ENCODE results near the gene TCP11L2.

Gene TCP11L2

GRCh38 chr12:106348411-106348810 lies 45.9 kb downstream of the TCP11L2 start:
- DNase-seq (ENCODE audit: low read depth in 1 of 2, low spot score in 1 of 2), result no peak
- no peak overlapping the region for H3K4me3 ChIP-seq (replicated peaks; ENCODE audit: insufficient read depth, low read length)
- no peak overlapping the region for H3K27ac ChIP-seq (replicated peaks)
- peaks cover 9% of the 10 kb centered on the region for H3K27me3 ChIP-seq (ENCODE audit: insufficient read depth, poor library complexity, severe bottlenecking)
- TF ChIP-seq SPI1 (IDR thresholded peaks at IDR 0.05; ENCODE audit: borderline replicate concordance, low read depth) (no peak), GABPA (IDR thresholded peaks at IDR 0.05; ENCODE audit: low read depth) (no peak), REST (IDR thresholded peaks at IDR 0.05; ENCODE audit: insufficient replicate concordance, low read depth) (no peak), CTCF (IDR thresholded peaks at IDR 0.05; ENCODE audit: insufficient read depth, low read length) (no peak), POLR2AphosphoS5 (IDR thresholded peaks at IDR 0.05; ENCODE audit: low read depth) (no peak)

GRCh38 chr12:106353175-106353574 lies 50.6 kb downstream of the TCP11L2 start:
- no peak for TF ChIP-seq POLR2AphosphoS5 (IDR thresholded peaks at IDR 0.05; ENCODE audit: low read depth)
- Histone ChIP-seq H3K27me3 (ENCODE audit: insufficient read depth, poor library complexity, severe bottlenecking) (peaks cover 9% of the 10 kb centered on the region), H3K4me3 (replicated peaks; ENCODE audit: insufficient read depth, low read length) (no peak overlapping the region), H3K27ac (replicated peaks) (no peak overlapping the region)
- DNase-seq (ENCODE audit: low read depth in 1 of 2, low spot score in 1 of 2), result no peak

- DNase-seq (ENCODE audit: low read depth in 1 of 2, low spot score in 1 of 2), result peak; percentile 81 to 95
- no peaks in the 10 kb centered on the region for H3K27me3 ChIP-seq (ENCODE audit: insufficient read depth, poor library complexity, severe bottlenecking)
- peak within 1 kb of the TSS; percentile 69 for H3K4me3 ChIP-seq (replicated peaks; ENCODE audit: insufficient read depth, low read length)
- TF ChIP-seq CTCF (IDR thresholded peaks at IDR 0.05; ENCODE audit: insufficient read depth, low read length) (peak; percentile 83), REST (IDR thresholded peaks at IDR 0.05; ENCODE audit: insufficient replicate concordance, low read depth) (no peak), GABPA (IDR thresholded peaks at IDR 0.05; ENCODE audit: low read depth) (peak; percentile 95), SPI1 (IDR thresholded peaks at IDR 0.05; ENCODE audit: borderline replicate concordance, low read depth) (no peak), POLR2AphosphoS5 (IDR thresholded peaks at IDR 0.05; ENCODE audit: low read depth) (peak; percentile 64)
- H3K27ac ChIP-seq (replicated peaks), result peak within 1 kb of the TSS; percentile 89
Observed at GRCh38 chr12:106357549-106358395, 55.2 kb downstream of the TCP11L2 start, which contains the start of gene POLR3B. Gene POLR3B (plus strand): TSS chr12:106357748. CDS start chr12:106357880, 132 bp downstream.

GRCh38 chr12:106358396-106359241 lies 56.1 kb downstream of the TCP11L2 start:
- Histone ChIP-seq H3K27ac (replicated peaks) (peak overlapping the region; percentile 89), H3K4me3 (replicated peaks; ENCODE audit: insufficient read depth, low read length) (peak overlapping the region; percentile 69), H3K27me3 (ENCODE audit: insufficient read depth, poor library complexity, severe bottlenecking) (no peaks in the 10 kb centered on the region)
- DNase-seq (ENCODE audit: low read depth in 1 of 2, low spot score in 1 of 2), result peak; percentile 27 to 79
- peak; percentile 97 for TF ChIP-seq SPI1 (IDR thresholded peaks at IDR 0.05; ENCODE audit: borderline replicate concordance, low read depth)
- TF ChIP-seq REST (IDR thresholded peaks at IDR 0.05; ENCODE audit: insufficient replicate concordance, low read depth), result no peak
- TF ChIP-seq GABPA (IDR thresholded peaks at IDR 0.05; ENCODE audit: low read depth), result no peak
- TF ChIP-seq POLR2AphosphoS5 (IDR thresholded peaks at IDR 0.05; ENCODE audit: low read depth), result peak; percentile 36
- no peak for TF ChIP-seq CTCF (IDR thresholded peaks at IDR 0.05; ENCODE audit: insufficient read depth, low read length)

Data from HL-60 (cell line).